Measurements from ENCODE around the gene S100A6. TPM values are rescaled to one million over a fixed set of nuclear protein-coding genes. Genes with fewer than 3 reads are reported as not detected.
A peak's percentile ranks its signal among the peaks of the same experiment; 100 is the strongest.

S100A6 gene
- polyA plus RNA-seq, 2 of the 4 experiments (the other 2 are of a cell fraction), result 898 to 3,552 TPM

DNA sequence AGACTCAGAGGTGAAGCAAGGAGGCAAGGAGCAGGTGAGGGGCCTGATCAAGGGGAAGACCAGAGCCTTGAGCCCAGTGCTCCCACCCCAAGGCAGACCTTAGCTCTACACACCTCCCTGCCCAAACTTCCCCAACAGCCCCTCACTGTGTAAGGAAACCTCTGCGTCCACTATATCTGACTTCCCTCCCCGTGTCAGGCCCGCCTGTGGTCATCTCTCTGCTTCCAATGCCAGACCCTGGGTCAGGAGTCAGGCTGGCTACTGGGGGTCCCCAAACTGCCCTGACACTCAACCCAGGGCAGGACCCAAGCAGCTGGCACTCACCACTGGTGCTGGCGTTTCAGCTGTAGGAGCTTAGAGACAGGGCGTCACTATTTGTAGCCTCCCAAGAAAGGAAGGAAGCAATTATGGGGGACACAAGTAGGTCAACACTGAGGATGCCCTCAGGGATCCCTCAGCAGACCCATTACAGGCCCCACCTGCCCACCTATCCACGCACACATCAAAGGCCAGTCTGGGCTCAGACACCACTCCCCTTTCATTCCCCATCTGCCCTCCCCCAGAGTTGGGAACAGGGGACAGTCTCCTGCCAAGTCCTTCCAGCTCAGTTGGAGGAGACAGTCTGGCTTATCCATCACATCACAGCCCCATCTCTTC is 14.1 kb upstream of the S100A6 start:
- TF ChIP-seq RCOR1 (IDR thresholded peaks at IDR 0.05; ENCODE audit: low read depth, low read length) (no peak), SMC3 (IDR thresholded peaks at IDR 0.05) (no peak), CHD4 (IDR thresholded peaks at IDR 0.05; ENCODE audit: borderline replicate concordance) (no peak), RAD21 (conservative IDR thresholded peaks at IDR 0.05 in 1 of 2, IDR thresholded peaks at IDR 0.05 in 1 of 2) (no peak), ESRRA (IDR thresholded peaks at IDR 0.05; ENCODE audit: borderline replicate concordance, low read length) (no peak), KDM5A (IDR thresholded peaks at IDR 0.05) (no peak)
- POLR2A ChIA-PET, result interaction anchor here (2.2 to 4.1 kb wide), 2 partner anchors 15 to 16 kb away, joined by 9 to 18 read pairs; no protein-coding TSS in a partner anchor
- ATAC-seq, result no peak
- no peak for FAIRE-seq
- 92% methylated on average over 6 of the region's 6 CpGs for WGBS (ENCODE audit: missing lambda C conversion rate)
- Histone ChIP-seq H3K27ac (peak overlapping the region; percentile 96 to 97), H3K9me3 (no peaks in the 10 kb centered on the region), H3K4me2 (peak overlapping the region; percentile 99), H3K4me3 (no peak overlapping the region), H3K4me1 (peaks cover 78% of the 10 kb centered on the region)
- DNase-seq (ENCODE audit: low read depth in 1 of 2, low spot score in 1 of 2), result no peak
- CTCF ChIA-PET, result interaction anchor here (0.8 to 16.2 kb wide), 8 partner anchors 9 to 196 kb away, joined by 3 to 141 read pairs (median 20); partner anchors contain the start of genes S100A2, S100A5 and S100A6

DNA sequence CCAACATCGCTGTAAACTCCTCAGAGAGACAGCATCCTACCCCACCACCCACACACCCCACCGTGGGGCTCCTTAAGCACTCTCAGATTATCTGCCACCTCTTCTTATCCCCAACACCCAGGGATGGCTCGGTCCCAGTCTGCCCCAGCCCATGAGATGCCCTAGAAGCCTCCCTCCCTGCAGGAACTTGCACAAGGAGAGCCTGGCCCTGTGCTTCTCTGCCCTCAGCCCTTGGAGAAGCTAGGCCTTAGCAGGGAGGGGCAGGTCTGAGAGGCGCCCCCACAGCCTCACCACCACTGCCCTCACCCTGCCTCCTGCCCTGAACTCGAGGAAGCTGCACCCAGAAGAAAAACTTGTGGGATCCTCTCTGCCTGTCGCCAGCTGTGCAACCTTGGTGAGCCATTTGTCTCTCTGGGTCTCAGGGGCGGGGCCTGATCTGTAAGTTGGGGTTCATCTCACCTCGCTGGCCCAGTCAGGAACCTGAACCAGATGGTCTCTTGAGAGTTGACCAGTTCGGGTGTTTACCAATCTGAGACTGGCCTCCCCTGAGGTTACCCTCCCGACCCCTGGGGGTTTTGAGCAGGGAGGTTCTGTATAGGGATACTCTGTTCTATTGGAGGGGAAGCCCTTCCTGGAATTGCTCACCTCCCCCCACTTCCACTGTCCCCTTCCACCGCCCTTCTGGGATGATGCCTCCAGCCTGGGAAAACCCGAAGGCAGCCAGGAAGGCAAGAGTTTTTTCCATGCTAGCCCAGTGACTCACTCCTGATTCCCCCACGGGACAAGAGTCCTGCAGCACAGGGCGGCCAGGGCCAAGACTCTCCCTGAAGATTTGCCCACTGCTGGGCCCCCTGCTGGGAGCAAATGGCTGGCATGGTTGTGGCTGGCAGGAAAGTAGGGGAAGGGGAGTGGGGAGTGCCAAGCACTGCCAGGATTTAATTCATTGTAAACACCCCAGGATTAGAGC is 13.2 kb upstream of the S100A6 start, which contains the start of gene S100A3:
Gene S100A3, minus strand, starts transcription at position 537 of the 967 bp plus-strand sequence. CDS start 773 bp downstream, outside the sequence.
- FAIRE-seq (no peak), DNase-seq (ENCODE audit: low read depth in 1 of 2, low spot score in 1 of 2) (peak; percentile 89 to 91), ATAC-seq (peak; percentile 52 to 65)
- H3K9me3 ChIP-seq, result no peaks in the 10 kb centered on the region
- 0 out of 3 replicates have a peak within 1 kb of the TSS, but pooled peaks have one; percentile 7 for H3K4me3 ChIP-seq
- ChIA-PET CTCF (interaction anchor here (0.5 to 16.2 kb wide), 10 partner anchors 8 to 1744 kb away, joined by 3 to 141 read pairs (median 33); partner anchors contain the start of genes LINGO4, S100A2, S100A5 and S100A6), POLR2A (interaction anchor here (2.0 to 6.8 kb wide), 3 partner anchors 15 to 17 kb away, joined by 9 to 114 read pairs (median 18); partner anchors contain the start of genes S100A2 and S100A6)
- peak within 1 kb of the TSS; percentile 96 to 97 for H3K27ac ChIP-seq
- H3K4me1 ChIP-seq, result peaks cover 83% of the 10 kb centered on the region
- WGBS (ENCODE audit: missing lambda C conversion rate), result 22% methylated on average over 14 of the region's 14 CpGs
- H3K4me2 ChIP-seq, result peak within 1 kb of the TSS; percentile 99
- TF ChIP-seq GATA3 (IDR thresholded peaks at IDR 0.05; ENCODE audit: borderline replicate concordance) (peak; percentile 61; the same call in 1 of the 2 replicates), CHD4 (IDR thresholded peaks at IDR 0.05; ENCODE audit: borderline replicate concordance) (no peak), HEYL (CRISPR knock-in tag; IDR thresholded peaks at IDR 0.05) (no peak), EP300 (IDR thresholded peaks at IDR 0.05) (peak in 1 of 2 experiments; percentile 57; a peak in 1 of 5 replicates), CHD2 (IDR thresholded peaks at IDR 0.05; ENCODE audit: low read length, partially characterized antibody) (no peak), EHF (CRISPR knock-in tag; IDR thresholded peaks at IDR 0.05) (no peak; the same call in 1 of the 2 replicates), KDM1A (IDR thresholded peaks at IDR 0.05; ENCODE audit: low read depth) (no peak), JUN (IDR thresholded peaks at IDR 0.05) (peak in 1 of 2 experiments; percentile 73; a peak in 3 of 5 replicates), ZSCAN20 (CRISPR knock-in tag; IDR thresholded peaks at IDR 0.05) (0 out of 2 replicates have a peak, but pooled peaks have one; percentile 23), RARB (CRISPR knock-in tag; IDR thresholded peaks at IDR 0.05) (no peak), ZC3H11A (IDR thresholded peaks at IDR 0.05) (no peak), ZFP36 (IDR thresholded peaks at IDR 0.05; ENCODE audit: borderline replicate concordance, partially characterized antibody) (no peak), HOXA7 (CRISPR knock-in tag; IDR thresholded peaks at IDR 0.05) (no peak), RNF2 (IDR thresholded peaks at IDR 0.05; ENCODE audit: borderline replicate concordance, low read depth) (no peak), RFX5 (IDR thresholded peaks at IDR 0.05) (no peak), MAZ (IDR thresholded peaks at IDR 0.05; ENCODE audit: borderline replicate concordance, low read depth, low read length) (no peak)
- TF ChIP-seq, protein P1, sequence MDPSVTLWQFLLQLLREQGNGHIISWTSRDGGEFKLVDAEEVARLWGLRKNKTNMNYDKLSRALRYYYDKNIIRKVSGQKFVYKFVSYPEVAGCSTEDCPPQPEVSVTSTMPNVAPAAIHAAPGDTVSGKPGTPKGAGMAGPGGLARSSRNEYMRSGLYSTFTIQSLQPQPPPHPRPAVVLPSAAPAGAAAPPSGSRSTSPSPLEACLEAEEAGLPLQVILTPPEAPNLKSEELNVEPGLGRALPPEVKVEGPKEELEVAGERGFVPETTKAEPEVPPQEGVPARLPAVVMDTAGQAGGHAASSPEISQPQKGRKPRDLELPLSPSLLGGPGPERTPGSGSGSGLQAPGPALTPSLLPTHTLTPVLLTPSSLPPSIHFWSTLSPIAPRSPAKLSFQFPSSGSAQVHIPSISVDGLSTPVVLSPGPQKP (IDR thresholded peaks at IDR 0.05; ENCODE audit: low read depth, low read length), result no peak
- TF ChIP-seq, protein P2, sequence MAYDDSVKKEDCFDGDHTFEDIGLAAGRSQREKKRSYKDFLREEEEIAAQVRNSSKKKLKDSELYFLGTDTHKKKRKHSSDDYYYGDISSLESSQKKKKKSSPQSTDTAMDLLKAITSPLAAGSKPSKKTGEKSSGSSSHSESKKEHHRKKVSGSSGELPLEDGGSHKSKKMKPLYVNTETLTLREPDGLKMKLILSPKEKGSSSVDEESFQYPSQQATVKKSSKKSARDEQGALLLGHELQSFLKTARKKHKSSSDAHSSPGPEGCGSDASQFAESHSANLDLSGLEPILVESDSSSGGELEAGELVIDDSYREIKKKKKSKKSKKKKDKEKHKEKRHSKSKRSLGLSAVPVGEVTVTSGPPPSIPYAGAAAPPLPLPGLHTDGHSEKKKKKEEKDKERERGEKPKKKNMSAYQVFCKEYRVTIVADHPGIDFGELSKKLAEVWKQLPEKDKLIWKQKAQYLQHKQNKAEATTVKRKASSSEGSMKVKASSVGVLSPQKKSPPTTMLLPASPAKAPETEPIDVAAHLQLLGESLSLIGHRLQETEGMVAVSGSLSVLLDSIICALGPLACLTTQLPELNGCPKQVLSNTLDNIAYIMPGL (CRISPR knock-in tag; IDR thresholded peaks at IDR 0.05; ENCODE audit: borderline replicate concordance), result no peak
- TF ChIP-seq, protein P3, sequence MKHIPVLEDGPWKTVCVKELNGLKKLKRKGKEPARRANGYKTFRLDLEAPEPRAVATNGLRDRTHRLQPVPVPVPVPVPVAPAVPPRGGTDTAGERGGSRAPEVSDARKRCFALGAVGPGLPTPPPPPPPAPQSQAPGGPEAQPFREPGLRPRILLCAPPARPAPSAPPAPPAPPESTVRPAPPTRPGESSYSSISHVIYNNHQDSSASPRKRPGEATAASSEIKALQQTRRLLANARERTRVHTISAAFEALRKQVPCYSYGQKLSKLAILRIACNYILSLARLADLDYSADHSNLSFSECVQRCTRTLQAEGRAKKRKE (CRISPR knock-in tag; IDR thresholded peaks at IDR 0.05; ENCODE audit: low read depth), result no peak
- TF ChIP-seq, protein P4, sequence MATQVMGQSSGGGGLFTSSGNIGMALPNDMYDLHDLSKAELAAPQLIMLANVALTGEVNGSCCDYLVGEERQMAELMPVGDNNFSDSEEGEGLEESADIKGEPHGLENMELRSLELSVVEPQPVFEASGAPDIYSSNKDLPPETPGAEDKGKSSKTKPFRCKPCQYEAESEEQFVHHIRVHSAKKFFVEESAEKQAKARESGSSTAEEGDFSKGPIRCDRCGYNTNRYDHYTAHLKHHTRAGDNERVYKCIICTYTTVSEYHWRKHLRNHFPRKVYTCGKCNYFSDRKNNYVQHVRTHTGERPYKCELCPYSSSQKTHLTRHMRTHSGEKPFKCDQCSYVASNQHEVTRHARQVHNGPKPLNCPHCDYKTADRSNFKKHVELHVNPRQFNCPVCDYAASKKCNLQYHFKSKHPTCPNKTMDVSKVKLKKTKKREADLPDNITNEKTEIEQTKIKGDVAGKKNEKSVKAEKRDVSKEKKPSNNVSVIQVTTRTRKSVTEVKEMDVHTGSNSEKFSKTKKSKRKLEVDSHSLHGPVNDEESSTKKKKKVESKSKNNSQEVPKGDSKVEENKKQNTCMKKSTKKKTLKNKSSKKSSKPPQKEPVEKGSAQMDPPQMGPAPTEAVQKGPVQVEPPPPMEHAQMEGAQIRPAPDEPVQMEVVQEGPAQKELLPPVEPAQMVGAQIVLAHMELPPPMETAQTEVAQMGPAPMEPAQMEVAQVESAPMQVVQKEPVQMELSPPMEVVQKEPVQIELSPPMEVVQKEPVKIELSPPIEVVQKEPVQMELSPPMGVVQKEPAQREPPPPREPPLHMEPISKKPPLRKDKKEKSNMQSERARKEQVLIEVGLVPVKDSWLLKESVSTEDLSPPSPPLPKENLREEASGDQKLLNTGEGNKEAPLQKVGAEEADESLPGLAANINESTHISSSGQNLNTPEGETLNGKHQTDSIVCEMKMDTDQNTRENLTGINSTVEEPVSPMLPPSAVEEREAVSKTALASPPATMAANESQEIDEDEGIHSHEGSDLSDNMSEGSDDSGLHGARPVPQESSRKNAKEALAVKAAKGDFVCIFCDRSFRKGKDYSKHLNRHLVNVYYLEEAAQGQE (IDR thresholded peaks at IDR 0.05), result no peak

Data from A549 (cell line).